ENCODE data around the gene SLC39A3.

Gene SLC39A3

DNA sequence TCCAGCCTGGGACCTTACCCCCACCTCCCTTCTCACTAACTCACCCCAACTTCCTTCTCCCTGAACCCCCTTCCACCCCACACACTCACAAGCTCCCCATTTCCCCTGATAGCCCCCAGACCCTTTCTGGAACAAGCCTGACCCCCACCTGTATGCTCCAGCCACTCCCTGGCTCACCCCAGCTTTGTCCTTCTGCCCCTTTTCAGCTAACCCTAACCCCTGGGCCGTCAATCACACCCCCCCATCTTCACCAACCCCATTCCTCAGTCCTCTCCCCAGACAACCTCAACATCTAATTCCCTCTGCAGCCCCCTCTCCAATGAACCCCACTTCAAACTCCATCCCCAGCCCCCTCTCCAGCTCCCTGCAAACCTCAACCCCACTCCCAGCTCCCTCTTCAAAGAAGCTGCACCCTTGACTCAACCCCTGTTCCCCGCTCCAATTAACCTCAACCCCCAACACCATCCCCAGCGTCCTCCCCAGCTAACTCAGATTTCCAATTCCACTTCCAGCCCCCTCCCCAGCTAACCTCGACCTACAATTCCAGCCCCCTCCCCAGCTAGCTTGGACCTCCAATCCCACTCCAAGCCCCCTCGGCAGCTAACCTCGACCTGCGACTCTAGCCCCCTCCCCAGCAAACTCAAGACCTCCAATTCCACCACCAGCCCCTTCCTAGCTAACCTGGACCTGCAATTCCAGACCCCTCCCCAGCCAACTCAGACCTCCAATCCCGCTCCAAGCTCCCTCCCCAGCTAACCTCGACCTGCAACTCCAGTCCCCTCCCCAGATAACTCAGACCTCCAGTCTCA is 38.3 kb downstream of the SLC39A3 start:
- no peak for DNase-seq

DNA sequence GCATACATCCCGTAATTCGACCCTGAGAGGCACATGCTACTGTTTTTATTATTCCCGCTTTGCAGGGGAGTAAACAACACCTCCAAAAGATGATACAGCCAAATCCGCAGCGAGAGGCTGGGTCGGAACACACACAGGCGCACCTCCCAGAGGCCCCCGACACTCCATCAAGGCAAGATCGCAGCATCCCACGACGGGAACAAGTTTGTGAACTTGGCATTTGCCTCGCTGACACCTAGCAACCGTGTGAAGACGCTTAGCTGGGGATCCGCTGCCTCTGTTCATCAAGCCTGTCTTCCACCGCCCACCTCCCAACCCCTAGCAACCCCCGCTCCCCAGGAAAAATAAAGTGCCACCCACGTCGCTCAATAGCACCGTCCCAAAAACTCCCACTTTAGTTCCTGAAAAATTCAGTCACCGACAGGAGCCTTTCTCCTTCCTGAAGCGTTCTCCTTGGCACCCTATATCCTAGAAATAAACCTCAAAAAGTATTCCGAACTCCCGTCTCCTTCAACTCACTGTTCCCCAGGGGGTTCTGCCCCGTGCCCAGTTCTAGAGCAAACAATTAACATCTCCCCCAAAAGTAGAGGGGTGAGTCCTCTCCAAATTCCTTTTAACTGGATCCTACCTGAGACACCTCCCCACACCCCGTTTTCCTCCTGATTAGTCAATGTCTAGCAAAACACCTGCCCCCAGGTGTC is 39.0 kb downstream of the SLC39A3 start:
- DNase-seq = no peak

DNA sequence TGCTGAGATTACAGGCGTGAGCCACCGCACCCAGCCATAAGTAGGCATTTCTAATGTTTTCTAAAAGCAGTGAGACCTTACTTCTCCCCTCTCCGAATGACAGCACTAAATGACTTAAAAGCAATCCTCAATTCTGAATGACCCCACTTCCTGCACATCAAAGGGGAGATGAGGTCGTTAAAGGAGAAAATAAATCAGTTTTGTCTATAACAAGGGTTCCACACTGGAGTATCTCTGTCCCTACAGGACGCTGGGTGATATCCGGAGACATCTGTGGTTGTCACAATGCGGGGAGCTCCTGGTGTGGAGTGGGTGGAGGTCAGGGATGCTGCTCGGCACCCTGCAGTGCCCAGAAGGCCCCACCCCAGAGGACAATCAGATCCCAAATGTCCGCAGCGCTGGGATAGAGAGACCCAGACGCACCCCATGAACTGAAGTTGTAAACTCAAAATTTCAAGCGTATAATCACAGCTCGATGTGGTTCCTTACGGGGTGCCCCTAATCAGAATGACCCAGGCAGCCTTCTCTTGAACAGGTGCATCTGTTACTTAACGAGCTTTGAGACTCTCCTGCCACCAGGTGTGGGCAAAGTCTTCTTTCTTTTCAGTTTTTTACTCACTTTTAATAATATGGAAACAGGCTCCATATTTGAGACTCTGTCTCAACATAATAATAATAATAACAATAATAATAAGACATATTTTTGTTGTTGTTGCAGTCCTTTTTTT is 40.2 kb downstream of the SLC39A3 start:
- no peak for DNase-seq

DNA sequence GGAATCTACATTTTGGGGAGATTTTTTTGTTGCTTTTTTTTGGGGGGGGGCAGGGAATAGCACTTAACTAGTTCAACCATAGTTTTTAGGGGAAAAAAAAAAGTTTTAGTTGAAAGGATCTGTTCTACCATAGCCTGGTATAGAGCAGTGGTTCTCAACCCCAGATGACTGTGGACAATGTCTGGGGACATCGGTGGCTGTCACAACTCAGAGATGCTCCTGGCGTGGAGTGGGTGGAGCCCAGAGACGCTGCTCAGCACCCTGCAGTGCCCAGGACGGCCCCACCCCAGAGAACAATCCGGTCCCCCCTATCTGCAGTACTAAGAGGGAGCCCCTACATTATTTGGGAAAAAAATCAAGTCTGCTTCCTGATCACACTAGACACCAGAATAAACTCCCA is 45.6 kb downstream of the SLC39A3 start:
- DNase-seq = no peak

DNA sequence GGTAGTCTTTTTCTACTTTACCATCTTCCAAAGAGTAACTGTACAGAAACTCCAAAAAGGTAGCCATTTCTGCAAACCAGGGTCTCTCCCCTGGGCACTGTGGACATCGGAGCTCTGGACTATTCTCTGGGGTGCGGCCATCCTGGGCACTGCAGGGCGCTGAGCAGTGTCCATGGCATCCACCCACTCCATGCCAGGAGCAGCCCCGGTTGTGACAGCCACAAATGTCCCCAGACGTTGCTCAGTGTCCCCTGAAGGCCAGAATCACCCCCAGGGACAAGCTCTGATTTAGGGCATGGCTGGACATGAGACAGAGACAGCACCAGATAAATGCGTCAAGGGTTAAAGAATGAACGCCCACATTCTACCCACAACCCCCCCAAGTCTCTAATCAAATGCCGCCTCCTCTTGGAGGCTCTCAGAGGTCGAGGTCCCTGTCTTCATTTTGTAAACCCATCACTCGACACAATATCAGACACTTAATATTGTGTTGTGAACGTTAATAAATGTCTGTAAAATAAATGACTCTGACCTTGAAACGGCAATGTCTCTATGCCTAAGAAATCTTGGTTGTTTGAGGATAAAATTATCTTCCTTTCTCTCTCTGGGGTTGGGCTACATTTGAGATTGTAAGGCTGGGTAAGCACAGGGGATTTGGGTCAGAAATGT is 46.2 kb downstream of the SLC39A3 start:
- no peak for DNase-seq

DNA sequence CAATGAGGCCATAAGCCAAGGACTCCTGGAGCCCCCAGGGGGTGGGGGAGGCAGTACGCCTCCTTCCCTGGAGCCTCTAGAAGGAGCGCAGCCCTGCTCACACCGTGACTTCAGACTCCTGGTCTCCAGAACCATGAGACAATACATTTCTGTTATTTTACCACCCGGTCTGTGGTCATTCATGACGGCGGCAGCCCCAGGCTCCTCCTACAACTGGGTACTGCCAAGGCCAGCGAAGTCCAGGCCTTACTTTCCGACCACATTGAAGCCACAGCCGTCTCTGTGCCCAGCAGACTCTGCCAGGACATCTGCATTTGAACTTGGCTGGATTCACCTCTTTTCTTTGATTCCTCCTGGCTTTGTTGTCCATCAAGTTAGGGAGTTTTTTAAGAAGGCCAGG is 47.9 kb downstream of the SLC39A3 start:
- no peak for DNase-seq

DNA sequence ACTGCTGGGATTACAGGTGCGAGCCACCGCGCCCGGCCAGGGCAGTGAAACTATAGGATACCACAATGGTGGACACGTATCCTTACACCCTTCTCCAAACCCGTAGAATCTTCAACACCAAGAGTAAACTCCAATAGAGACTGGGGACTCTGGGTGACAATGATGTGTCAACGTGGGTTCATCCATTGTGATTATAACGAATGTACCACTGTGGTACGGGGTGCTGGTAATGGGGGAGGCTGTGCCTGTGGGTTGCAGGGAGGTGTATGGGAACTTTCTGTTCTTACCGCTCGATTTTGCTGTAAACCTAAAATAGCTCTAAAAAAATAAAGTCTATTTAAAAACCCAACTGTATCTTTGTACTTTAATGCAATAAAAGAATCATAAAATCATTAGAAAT is 49.0 kb downstream of the SLC39A3 start:
- DNase-seq = no peak

DNA sequence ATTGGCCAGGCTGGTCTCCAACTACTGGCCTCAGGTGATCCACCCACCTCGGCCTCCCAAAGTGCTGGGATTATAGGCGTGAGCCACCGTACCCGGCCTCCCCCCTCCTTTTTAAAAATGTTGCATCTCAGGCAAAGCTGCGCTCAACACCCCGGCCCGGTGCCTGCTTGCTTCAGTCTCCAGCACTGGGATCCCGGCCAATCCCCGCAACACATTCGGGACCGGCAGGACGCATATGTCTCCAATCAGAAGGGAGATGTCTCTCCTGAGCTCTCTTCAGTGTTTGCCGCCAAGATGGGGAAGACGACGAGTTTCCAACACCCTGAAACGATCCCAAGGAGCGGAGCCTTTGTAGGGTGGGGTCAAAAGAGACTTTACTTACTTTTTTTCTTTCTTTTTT is 53.5 kb downstream of the SLC39A3 start:
- DNase-seq = no peak

DNA sequence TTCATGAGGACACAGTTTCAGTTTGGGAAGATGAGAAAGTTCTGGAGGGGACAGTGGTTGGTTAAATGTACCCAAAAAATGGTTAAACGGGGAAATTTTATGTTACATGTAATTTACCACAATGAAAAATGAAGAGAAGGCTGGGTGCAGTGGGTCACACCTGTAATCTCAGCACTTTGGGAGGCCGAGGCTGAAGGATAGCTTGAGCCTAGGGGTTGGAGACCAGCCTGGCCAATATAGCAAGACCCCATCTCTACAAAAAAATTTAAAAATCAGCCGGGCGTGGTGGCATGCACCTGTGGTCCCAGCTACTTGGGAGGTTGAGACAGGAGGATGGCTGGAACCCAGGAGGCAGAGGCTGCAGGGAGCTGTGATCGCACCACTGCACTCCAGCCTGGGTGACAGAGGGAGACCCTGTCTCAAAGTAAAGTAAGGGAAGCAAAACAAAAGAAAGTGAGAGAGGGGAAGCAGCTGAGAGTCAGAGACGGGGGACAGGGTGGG is 54.6 kb downstream of the SLC39A3 start:
- DNase-seq = no peak

DNA sequence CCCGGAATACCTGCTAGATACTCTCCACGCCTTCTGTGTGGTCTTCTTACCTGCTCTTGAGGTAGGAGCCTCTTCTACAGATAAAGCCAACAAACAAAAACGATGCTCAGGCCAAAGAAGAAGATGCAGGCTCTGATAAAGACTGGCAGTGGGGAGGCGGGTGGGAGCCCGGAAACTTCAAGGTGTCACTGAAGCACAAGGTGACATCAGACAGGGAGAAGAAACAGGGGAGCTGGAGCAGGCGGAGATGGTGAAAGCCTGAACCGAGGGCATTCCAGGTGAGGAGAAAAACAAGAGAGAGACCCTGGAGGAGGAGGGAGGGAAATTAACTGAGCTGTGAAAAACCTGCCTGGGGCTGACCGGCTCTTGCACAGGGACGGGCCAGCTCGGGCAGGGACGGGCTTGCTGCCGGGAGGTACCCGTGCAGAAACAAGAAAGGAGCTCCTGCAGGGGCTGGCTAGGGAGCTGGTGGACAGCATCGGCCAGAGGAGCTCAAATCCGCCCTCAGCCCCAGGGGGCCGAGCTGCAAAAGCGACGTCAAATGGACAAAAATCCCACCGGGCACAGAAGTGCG is 56.3 kb downstream of the SLC39A3 start:
- DNase-seq = no peak
